ENCODE measurements around the gene NFIX. TPM values are rescaled to one million over a fixed set of nuclear protein-coding genes. Genes with fewer than 3 reads are reported as not detected.

The NFIX gene
- total RNA-seq, 1 experiment from 2014 or later, result 16.4 TPM

DNA sequence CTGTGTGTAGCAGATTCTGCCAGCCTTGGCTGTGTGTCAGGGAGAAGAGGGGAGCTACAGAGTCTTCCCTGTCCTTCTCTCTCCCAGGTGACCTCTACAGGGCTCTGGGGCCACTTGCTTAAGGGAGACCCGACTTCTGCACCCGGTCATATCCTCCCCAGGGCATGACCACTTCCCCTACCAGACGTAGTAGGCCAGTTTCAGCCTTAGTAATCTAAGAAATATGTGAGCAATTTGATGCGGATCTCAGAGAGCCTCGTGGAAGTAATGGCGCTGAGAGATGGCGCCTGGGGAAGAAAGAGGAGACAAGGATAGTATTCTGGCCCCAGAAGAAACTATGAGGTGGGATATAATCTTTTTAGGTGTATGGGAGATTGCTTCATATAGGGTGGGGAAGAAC is 41.9 kb downstream of the NFIX start:
- Mint-ChIP-seq H3K27ac (ENCODE audit: unreplicated experiment) (peak overlapping the region; percentile 79), H3K9me3 (ENCODE audit: low read depth, unreplicated experiment) (no peaks in the 10 kb centered on the region), H3K36me3 (ENCODE audit: insufficient read depth, unreplicated experiment) (peaks cover 4% of the 10 kb centered on the region), H3K4me3 (ENCODE audit: low read depth, unreplicated experiment) (no peak overlapping the region), H3K4me1 (ENCODE audit: low read depth, unreplicated experiment) (peaks cover 50% of the 10 kb centered on the region), H3K27me3 (ENCODE audit: unreplicated experiment) (no peaks in the 10 kb centered on the region)
- no peak for DNase-seq
- TF ChIP-seq, protein P1, sequence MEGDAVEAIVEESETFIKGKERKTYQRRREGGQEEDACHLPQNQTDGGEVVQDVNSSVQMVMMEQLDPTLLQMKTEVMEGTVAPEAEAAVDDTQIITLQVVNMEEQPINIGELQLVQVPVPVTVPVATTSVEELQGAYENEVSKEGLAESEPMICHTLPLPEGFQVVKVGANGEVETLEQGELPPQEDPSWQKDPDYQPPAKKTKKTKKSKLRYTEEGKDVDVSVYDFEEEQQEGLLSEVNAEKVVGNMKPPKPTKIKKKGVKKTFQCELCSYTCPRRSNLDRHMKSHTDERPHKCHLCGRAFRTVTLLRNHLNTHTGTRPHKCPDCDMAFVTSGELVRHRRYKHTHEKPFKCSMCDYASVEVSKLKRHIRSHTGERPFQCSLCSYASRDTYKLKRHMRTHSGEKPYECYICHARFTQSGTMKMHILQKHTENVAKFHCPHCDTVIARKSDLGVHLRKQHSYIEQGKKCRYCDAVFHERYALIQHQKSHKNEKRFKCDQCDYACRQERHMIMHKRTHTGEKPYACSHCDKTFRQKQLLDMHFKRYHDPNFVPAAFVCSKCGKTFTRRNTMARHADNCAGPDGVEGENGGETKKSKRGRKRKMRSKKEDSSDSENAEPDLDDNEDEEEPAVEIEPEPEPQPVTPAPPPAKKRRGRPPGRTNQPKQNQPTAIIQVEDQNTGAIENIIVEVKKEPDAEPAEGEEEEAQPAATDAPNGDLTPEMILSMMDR (IDR thresholded peaks at IDR 0.05; ENCODE audit: unreplicated experiment), result no peak
- BruUV-seq (replicated peaks), result TSS peak; percentile 82
- CTCF ChIA-PET, result interaction anchor here (1.0 to 1.5 kb wide), 2 partner anchors 17 to 24 kb away, joined by 3 to 6 read pairs; no protein-coding TSS in a partner anchor
- intact Hi-C loops (cut with micrococcal nuclease; ENCODE audit: unreplicated experiment), result no loop called here

DNA sequence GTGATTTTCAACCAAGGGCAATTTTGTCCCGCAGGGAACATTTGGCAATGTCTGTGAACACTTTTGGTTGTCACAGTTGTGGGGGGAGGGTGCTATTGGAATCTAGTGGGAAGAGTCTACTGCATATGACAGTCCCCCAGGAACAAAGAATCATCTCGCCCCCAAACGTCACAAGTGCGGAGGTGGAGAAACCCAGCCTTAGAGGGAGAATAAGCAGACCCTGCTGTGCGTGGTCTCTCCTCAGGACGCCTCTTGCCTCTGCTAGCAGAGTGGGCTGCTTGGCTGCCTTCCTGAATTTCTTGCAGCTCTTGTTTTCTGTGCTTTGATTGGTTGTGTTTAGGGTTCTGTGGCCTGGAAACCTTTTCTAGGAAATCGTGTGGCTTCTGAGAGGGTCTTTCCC is 42.5 kb downstream of the NFIX start:
- H3K27ac Mint-ChIP-seq (ENCODE audit: unreplicated experiment), result peak overlapping the region; percentile 79
- H3K4me3 Mint-ChIP-seq (ENCODE audit: low read depth, unreplicated experiment), result no peak overlapping the region
- no peaks in the 10 kb centered on the region for H3K27me3 Mint-ChIP-seq (ENCODE audit: unreplicated experiment)
- H3K4me1 Mint-ChIP-seq (ENCODE audit: low read depth, unreplicated experiment), result peaks cover 45% of the 10 kb centered on the region
- TF ChIP-seq, protein P1 (IDR thresholded peaks at IDR 0.05; ENCODE audit: unreplicated experiment), result no peak
- H3K36me3 Mint-ChIP-seq (ENCODE audit: insufficient read depth, unreplicated experiment), result no peaks in the 10 kb centered on the region
- CTCF ChIA-PET, result no interaction called here
- no peaks in the 10 kb centered on the region for H3K9me3 Mint-ChIP-seq (ENCODE audit: low read depth, unreplicated experiment)
- intact Hi-C loops (cut with micrococcal nuclease; ENCODE audit: unreplicated experiment), result no loop called here
- no peak for DNase-seq
- no TSS peak for BruUV-seq (replicated peaks)

DNA sequence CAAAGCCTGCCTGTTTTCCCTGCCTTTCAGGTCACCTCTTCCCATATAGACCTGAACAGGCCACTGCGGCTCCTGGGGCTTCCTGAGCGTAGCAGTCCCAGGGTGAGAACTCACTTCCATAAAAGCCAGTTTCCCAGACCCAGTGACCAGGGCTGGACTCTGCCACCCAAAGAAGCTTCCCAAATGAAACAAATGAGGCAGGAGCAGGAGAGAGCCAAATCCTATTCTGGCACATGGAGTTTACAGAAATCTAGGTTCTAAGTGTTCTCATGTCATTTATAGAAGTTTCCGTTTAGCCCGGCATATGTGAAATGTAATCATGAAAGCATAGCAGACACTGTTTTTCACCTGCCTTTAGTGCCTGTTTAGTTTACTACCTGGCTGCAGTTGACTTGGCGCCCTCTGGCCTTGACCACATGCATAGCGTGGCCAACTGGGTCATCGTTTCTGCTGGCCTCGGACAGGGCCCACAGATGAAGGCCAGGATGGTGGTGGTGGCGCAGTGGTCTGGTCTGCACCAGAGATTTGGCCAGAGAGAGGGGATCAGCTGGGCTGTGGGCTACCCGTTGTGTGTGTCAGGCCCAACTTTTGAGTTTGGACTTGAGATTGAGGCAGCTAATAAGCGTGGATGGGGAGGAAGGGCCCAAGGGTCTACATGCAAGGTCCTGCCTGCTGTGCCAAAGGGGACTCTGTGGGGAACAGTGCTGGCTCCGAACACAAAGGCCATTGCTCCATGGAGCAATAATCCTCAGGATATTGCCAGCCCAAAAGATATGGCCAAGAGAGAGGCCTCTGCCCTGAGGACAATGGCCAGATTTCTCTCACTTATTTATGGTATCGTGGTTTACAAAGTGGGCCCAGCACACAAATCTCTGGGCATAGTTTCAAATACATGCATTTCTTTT is 43.3 kb downstream of the NFIX start:
- DNase-seq, result no peak
- CTCF ChIA-PET, result no interaction called here
- no peak overlapping the region for H3K27ac Mint-ChIP-seq (ENCODE audit: unreplicated experiment)
- no peaks in the 10 kb centered on the region for H3K27me3 Mint-ChIP-seq (ENCODE audit: unreplicated experiment)
- no peaks in the 10 kb centered on the region for H3K9me3 Mint-ChIP-seq (ENCODE audit: low read depth, unreplicated experiment)
- H3K4me1 Mint-ChIP-seq (ENCODE audit: low read depth, unreplicated experiment), result peaks cover 41% of the 10 kb centered on the region
- TF ChIP-seq, protein P1 (IDR thresholded peaks at IDR 0.05; ENCODE audit: unreplicated experiment), result no peak
- no TSS peak for BruUV-seq (replicated peaks)
- H3K4me3 Mint-ChIP-seq (ENCODE audit: low read depth, unreplicated experiment), result no peak overlapping the region
- peaks cover 5% of the 10 kb centered on the region for H3K36me3 Mint-ChIP-seq (ENCODE audit: insufficient read depth, unreplicated experiment)
- intact Hi-C loops (cut with micrococcal nuclease; ENCODE audit: unreplicated experiment), result no loop called here

DNA sequence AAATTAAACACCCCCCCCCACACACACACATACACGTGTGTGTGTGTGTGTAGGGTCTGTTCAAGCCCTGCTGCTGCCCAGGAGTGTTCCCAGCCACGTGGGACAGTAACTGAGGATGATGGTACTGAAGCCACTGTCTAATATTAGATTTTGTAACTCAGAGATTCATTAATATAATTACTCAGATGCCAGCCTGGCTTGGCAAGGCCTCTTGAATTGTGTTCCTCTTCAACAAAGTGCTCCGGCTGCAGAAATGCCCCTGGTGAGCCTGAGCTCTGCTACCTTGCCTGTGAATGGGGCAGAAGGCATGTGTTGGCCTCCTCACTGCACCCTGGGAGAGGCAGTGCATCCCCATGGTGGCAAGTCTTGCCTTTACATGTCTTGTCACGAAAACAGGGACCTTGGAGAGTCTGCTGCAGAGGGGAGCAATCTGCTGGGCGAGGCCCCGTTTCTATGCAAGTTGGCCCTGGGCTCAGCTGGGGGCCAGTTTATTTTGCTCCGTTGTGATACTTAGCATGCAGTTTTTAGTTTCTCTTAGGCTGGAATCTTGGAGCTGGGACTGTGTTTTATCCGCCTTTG is 44.0 kb downstream of the NFIX start:
- Mint-ChIP-seq H3K36me3 (ENCODE audit: insufficient read depth, unreplicated experiment) (peaks cover 5% of the 10 kb centered on the region), H3K4me3 (ENCODE audit: low read depth, unreplicated experiment) (no peak overlapping the region), H3K4me1 (ENCODE audit: low read depth, unreplicated experiment) (peaks cover 39% of the 10 kb centered on the region), H3K27ac (ENCODE audit: unreplicated experiment) (no peak overlapping the region), H3K27me3 (ENCODE audit: unreplicated experiment) (no peaks in the 10 kb centered on the region), H3K9me3 (ENCODE audit: low read depth, unreplicated experiment) (no peaks in the 10 kb centered on the region)
- CTCF ChIA-PET, result no interaction called here
- intact Hi-C loops (cut with micrococcal nuclease; ENCODE audit: unreplicated experiment), result no loop called here
- TF ChIP-seq, protein P1 (IDR thresholded peaks at IDR 0.05; ENCODE audit: unreplicated experiment), result no peak
- BruUV-seq (replicated peaks), result no TSS peak
- no peak for DNase-seq
